SU-DHL-6 (cell line): Measurements from ENCODE around the gene PRX.
A peak's percentile ranks its signal among the peaks of the same experiment; 100 is the strongest.

Experiments
- H2AFZ ChIP-seq: fragments of 200-600 bp; sonication (generic); 2 replicates; pipeline ENCODE4 v1.6.1; 2014; ENCODE audit warnings: low read depth, mild to moderate bottlenecking, moderate library complexity, mixed read lengths, antibody characterized with exemption, low read length; ENCODE audit not compliant: severe bottlenecking
- H3F3A ChIP-seq: fragments of 200-600 bp; shearing (Covaris generic); 2 replicates; pipeline ENCODE4 v1.6.0; 2016; ENCODE audit warnings: antibody characterized with exemption, mild to moderate bottlenecking; ENCODE audit not compliant: insufficient read depth
- H3K27ac ChIP-seq: fragments of 200-600 bp; sonication (generic); 2 replicates; pipeline ENCODE4 v1.5.1; 2016; ENCODE audit warnings: low read depth, mild to moderate bottlenecking, low read length, moderate library complexity, mixed read lengths
- H3K27me3 ChIP-seq: fragments of 200-600 bp; sonication (generic), shearing (Covaris generic); 2 replicates; pipeline ENCODE4 v1.6.0; 2014; ENCODE audit warnings: mild to moderate bottlenecking, low read length
- H3K36me3 ChIP-seq: fragments of 200-600 bp; sonication (generic); 2 replicates; pipeline ENCODE4 v1.6.1; 2014; ENCODE audit warnings: mild to moderate bottlenecking, low read length, mixed read lengths
- H3K4me2 ChIP-seq: fragments of 300-600, 200-600 bp; shearing (Covaris generic), sonication (generic); 2 replicates; pipeline ENCODE4 v1.6.0; 2014; ENCODE audit warnings: low read length, low read depth, mild to moderate bottlenecking; ENCODE audit not compliant: poor library complexity, severe bottlenecking
- H3K4me3 ChIP-seq: fragments of 200-600 bp; sonication (generic); 2 replicates; pipeline ENCODE4 v1.5.1; 2014; ENCODE audit warnings: antibody characterized with exemption, low read length, mild to moderate bottlenecking, mixed read lengths; ENCODE audit not compliant: insufficient read depth, poor library complexity, severe bottlenecking
- H3K79me2 ChIP-seq: fragments of 200-600 bp; sonication (generic); 2 replicates; pipeline ENCODE4 v1.6.1; 2014; ENCODE audit warnings: mild to moderate bottlenecking, low read length, moderate library complexity; ENCODE audit not compliant: insufficient read depth
- H3K9ac ChIP-seq: fragments of 200-600 bp; sonication (generic); 2 replicates; pipeline ENCODE4 v1.7.0; 2014; ENCODE audit warnings: mild to moderate bottlenecking, low read length
- H3K9me2 ChIP-seq: fragments of 200-600 bp; sonication (generic); replicated peaks from 2 replicates; pipeline ENCODE4 v1.6.1; 2014; ENCODE audit warnings: low read length; ENCODE audit not compliant: insufficient read depth
- H3K9me3 ChIP-seq: fragments of 200-600 bp; sonication (generic); 2 replicates; pipeline ENCODE4 v1.6.1; 2014; ENCODE audit warnings: low read length, mixed read lengths; ENCODE audit not compliant: insufficient read depth
- H4K20me1 ChIP-seq: fragments of 200-600 bp; sonication (generic); 2 replicates; pipeline ENCODE4 v1.6.1; 2014; ENCODE audit warnings: low read depth, mild to moderate bottlenecking, antibody characterized with exemption, low read length, moderate library complexity, mixed read lengths
- CTCF ChIP-seq: fragments of 200-600 bp; sonication (generic); IDR thresholded peaks from one replicate; pipeline ENCODE4 v1.5.1; 2017; ENCODE audit warnings: antibody characterized with exemption, mild to moderate bottlenecking, low read length, moderate library complexity; ENCODE audit not compliant: insufficient read depth, poor library complexity, severe bottlenecking
- EZH2phosphoT487 ChIP-seq: fragments of 200-600 bp; sonication (generic), shearing (Covaris generic); conservative IDR thresholded peaks from 2 replicates; pipeline ENCODE4 v1.6.1; 2018; ENCODE audit warnings: mild to moderate bottlenecking, antibody characterized with exemption, low read length, moderate library complexity, mixed read lengths

PRX gene, protein sequence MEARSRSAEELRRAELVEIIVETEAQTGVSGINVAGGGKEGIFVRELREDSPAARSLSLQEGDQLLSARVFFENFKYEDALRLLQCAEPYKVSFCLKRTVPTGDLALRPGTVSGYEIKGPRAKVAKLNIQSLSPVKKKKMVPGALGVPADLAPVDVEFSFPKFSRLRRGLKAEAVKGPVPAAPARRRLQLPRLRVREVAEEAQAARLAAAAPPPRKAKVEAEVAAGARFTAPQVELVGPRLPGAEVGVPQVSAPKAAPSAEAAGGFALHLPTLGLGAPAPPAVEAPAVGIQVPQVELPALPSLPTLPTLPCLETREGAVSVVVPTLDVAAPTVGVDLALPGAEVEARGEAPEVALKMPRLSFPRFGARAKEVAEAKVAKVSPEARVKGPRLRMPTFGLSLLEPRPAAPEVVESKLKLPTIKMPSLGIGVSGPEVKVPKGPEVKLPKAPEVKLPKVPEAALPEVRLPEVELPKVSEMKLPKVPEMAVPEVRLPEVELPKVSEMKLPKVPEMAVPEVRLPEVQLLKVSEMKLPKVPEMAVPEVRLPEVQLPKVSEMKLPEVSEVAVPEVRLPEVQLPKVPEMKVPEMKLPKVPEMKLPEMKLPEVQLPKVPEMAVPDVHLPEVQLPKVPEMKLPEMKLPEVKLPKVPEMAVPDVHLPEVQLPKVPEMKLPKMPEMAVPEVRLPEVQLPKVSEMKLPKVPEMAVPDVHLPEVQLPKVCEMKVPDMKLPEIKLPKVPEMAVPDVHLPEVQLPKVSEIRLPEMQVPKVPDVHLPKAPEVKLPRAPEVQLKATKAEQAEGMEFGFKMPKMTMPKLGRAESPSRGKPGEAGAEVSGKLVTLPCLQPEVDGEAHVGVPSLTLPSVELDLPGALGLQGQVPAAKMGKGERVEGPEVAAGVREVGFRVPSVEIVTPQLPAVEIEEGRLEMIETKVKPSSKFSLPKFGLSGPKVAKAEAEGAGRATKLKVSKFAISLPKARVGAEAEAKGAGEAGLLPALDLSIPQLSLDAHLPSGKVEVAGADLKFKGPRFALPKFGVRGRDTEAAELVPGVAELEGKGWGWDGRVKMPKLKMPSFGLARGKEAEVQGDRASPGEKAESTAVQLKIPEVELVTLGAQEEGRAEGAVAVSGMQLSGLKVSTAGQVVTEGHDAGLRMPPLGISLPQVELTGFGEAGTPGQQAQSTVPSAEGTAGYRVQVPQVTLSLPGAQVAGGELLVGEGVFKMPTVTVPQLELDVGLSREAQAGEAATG (N-terminal part only)

DNA sequence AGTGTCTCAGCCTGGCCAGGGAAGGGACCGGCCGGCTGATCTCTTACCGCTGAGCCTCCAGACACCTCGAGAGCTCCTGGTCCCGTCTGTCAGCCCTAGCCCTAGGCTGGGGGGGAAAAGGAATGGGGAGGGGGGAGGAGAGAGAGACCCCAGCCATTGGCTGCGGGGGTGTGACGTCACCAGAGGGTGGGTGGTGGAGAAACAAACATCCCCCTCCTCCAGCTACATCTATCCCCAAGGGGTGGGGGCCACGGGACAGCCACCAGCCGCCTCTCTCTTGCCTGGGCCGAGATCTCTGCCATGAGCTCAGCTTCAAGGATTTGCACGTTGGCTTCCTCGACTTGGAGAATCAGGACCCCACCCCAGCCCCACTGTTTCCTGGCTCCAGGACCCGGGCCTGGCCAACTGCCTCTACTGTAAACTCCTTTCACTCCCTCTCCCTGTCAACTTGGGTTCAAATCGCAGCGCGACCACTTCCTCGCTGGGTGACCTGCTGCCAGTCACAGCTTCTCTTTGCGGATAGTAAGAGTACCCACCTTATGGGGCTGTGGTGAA lies at the start of gene PRX:
Gene PRX (minus strand): TSS at position 88 of the 555 bp plus-strand sequence. CDS start 5,446 bp downstream, outside the sequence.
- no peak within 1 kb of the TSS for H2AFZ ChIP-seq

DNA sequence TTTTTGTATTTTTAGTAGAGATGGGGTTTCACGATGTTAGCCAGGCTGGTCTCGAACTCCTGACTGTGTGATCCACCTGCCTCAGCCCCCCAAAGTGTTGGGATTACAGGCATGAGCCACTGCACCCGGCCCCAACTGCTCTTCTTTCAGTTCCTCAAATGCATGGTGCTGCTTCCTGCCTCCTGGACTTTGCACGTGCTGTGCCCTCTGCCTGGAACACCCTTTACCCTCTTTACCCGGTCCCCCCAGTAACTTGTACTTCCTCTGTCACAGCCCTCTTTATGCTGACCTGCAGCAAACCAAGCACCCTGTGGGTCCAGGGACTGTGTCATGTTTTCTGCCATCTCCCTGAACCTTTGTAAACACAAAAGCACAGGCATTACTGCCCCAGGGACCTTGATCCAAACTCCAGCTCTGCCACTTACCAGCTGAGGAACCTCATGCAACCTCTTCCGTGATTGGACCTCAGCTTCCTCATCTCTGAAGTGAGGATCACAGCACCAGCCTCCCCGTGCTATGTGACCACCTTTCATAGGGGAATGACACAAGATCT lies 48.6 kb upstream of the PRX start:
- Histone ChIP-seq H3K9me3 (no peaks in the 10 kb centered on the region), H3F3A (no peaks in the 10 kb centered on the region), H4K20me1 (no peaks in the 10 kb centered on the region), H3K27ac (no peak overlapping the region), H3K36me3 (no peaks in the 10 kb centered on the region), H3K4me2 (peak overlapping the region; percentile 5), H3K79me2 (no peaks in the 10 kb centered on the region), H3K9ac (no peak overlapping the region), H3K9me2 (no peaks in the 10 kb centered on the region), H2AFZ (no peak overlapping the region), H3K27me3 (no peaks in the 10 kb centered on the region), H3K4me3 (no peak overlapping the region)
- TF ChIP-seq EZH2phosphoT487 (no peak), CTCF (no peak)

More for the DNA sequence above, at the start of gene PRX:
- H3K79me2 ChIP-seq, result no peaks in the 10 kb centered on the region
- H3K9ac ChIP-seq, result no peak within 1 kb of the TSS
- H3K9me2 ChIP-seq, result no peaks in the 10 kb centered on the region
- no peaks in the 10 kb centered on the region for H3K27me3 ChIP-seq
- H3K9me3 ChIP-seq, result no peaks in the 10 kb centered on the region
- H3K36me3 ChIP-seq, result no peaks in the 10 kb centered on the region
- no peaks in the 10 kb centered on the region for H4K20me1 ChIP-seq
- H3K4me2 ChIP-seq, result no peak within 1 kb of the TSS
- H3F3A ChIP-seq, result no peaks in the 10 kb centered on the region
- TF ChIP-seq EZH2phosphoT487, result no peak
- TF ChIP-seq CTCF, result no peak
- H3K4me3 ChIP-seq, result no peak within 1 kb of the TSS
- no peak within 1 kb of the TSS for H3K27ac ChIP-seq

- TF ChIP-seq EZH2phosphoT487, result no peak
- TF ChIP-seq CTCF, result no peak
- H3K9me2 ChIP-seq, result no peaks in the 10 kb centered on the region
- no peaks in the 10 kb centered on the region for H3K79me2 ChIP-seq
- no peak overlapping the region for H2AFZ ChIP-seq
- H4K20me1 ChIP-seq, result no peaks in the 10 kb centered on the region
- no peaks in the 10 kb centered on the region for H3K36me3 ChIP-seq
- no peaks in the 10 kb centered on the region for H3K27me3 ChIP-seq
- no peak overlapping the region for H3K4me2 ChIP-seq
- H3F3A ChIP-seq, result no peaks in the 10 kb centered on the region
- H3K27ac ChIP-seq, result no peak overlapping the region
- H3K9ac ChIP-seq, result no peak overlapping the region
- H3K9me3 ChIP-seq, result no peaks in the 10 kb centered on the region
- H3K4me3 ChIP-seq, result no peak overlapping the region
Measured at GRCh38 chr19:40460185-40460584, 47.0 kb upstream of the PRX start.
